Stimulated activated CD4-positive, alpha-beta T cell treated with anti-CD3 and anti-CD28 coated beads, Interleukin-12 subunit alpha, Interleukin-12 subunit beta, amount 100 ng/mL, for 48 hours (primary cell): ENCODE measurements around the gene LSM3.
A peak's percentile ranks its signal among the peaks of the same experiment; 100 is the strongest.

Experiments used
- DNase-seq, 3 donors: peaks; one replicate each; pipeline ENCODE4 v3.0.0-alpha.2; 2020; ENCODE audit warnings: low read depth in 2 of 3, low spot score in 1 of 3

The LSM3 gene

DNA sequence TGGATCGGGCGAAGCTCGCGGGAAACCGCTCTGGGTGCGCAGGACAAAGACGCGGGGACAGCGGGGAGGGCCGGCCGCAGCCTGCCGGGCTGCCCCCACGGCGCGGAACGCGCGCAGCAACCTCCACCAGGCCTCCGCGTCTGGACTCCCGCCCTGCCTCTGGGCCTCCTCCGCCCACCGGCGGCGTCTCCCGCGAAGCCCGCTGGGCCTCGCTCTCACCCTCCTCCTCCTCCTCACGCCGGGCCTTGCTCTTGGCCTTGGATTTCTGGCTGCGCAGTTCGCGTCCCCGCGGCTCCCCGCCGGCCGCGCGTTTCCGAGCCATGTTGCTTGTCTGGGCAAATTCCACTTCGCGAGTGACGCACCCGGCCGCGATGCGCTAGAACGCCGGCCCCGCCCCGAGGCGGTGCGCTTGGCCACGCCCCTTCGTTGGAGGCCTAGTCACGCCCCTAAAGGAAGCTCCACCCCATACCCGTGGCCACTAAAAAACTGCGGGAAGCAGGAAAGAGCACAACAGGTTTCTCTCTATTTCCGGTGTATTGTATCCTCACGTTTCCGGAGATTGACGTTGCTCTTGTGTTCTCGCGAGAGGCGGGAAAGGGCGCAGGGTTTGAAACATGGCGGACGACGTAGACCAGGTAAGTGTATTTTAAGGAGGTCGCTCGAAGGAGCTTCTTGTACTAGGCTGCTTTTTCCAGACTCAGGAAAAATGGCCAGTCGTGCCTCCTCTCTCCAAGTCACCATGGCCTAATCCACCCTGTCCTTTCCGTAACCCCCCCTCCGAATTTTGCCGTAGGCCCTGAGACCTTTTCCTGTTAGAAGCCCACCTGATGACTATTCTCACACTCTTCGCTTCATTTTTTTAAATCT is at the start of gene LSM3, which contains the start of gene XPC:
LSM3 (plus strand) TSS at position 571 of the 867 bp plus-strand sequence; CDS start at position 615, 44 bp downstream.
XPC (minus strand) TSS at position 355 of the 867 bp plus-strand sequence; CDS start at position 322, 33 bp downstream.
- DNase-seq, result peak; percentile 94 to 97 (median 94)

DNA sequence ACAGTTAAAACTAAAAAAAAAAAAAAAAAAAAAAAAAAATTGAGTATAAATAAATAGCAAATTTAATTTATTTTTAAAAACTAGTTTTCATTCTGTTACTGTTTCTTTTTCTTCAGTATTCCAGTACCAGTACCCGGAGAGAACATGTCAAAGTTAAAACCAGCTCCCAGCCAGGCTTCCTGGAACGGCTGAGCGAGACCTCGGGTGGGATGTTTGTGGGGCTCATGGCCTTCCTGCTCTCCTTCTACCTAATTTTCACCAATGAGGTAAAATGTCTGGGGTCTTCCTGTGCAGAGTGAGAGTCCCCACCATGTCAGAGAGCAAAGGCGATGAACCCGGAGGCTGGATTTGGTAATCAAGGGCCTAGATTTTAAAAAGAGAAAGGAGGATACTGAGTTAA is 49.3 kb upstream of the LSM3 start:
- DNase-seq, result no peak

DNA sequence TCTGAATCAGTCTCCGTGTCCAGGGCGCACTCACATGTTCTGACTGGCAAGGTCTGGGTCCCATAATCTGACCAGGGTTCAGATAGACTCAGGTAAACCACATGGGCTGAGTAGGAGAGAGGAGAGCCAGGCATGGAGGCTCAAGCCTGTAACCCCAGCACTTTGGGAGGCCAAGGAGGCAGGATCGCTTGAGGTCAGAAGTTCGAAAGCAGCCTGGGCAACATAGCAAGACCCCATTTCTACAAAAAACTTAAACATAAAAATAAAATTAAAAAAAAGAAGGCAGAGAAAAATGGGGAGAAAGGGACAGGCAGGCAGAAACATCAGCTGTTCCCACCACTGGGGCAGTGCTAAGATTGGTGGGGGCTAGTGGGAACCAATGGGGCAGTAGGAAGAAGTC is 48.4 kb upstream of the LSM3 start:
- no peak for DNase-seq

DNA sequence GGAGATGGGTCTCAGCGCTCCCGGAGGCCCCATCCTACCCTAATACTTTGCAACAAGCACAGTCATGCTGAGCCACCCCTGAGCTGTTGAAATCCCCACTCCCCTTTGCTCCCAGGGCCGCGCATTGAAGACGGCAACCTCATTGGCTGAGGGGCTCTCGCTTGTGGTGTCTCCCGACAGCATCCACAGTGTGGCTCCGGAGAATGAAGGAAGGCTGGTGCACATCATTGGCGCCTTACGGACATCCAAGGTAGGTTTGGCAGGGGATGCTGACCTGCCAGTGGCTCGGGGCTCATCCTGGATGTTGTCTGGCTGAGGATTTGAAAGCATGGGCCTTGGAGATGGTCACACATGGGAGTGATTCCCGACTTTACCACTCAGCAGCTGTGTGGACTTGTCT is 47.9 kb upstream of the LSM3 start:
- DNase-seq, result no peak

DNA sequence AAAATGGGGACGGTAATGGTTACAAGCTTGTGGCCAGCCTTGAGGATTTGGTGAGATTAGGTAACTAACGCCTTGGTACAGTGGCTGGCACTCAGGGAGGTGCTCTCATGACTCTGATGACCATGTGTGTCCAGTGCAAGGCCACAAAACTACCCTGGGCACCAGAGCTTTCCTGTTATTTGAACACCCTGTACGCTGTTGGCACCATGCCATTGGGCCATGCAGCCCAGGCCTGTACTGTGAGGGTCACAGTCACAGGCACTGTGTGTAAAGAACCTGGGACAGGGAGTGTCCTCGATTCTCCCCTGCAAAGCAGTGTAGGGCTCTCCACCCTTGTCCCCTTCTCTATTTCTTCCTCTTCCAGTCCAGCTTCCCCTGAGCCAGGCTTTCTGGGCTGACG is 47.5 kb upstream of the LSM3 start:
- no peak for DNase-seq

DNA sequence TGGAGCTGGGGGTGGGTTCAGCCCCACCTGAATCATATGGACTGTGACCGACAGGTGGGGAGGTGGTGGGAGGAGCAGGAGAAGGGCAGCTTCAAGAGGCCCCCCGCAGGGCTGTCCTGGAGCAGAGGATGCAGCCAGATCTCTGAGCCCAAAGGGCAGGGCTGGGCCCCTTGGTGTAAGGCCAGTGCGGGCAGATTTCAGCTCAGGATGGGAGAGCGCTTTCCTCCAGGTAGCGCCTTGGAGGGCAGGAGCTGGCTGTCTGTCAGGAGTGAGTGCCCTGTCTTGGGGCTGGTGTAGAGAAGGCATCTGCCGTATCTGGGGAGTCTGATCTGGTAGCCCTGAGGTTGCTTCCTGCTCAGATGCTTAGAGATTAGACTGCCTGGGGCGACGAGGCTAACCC is 46.5 kb upstream of the LSM3 start:
- DNase-seq, result no peak

DNA sequence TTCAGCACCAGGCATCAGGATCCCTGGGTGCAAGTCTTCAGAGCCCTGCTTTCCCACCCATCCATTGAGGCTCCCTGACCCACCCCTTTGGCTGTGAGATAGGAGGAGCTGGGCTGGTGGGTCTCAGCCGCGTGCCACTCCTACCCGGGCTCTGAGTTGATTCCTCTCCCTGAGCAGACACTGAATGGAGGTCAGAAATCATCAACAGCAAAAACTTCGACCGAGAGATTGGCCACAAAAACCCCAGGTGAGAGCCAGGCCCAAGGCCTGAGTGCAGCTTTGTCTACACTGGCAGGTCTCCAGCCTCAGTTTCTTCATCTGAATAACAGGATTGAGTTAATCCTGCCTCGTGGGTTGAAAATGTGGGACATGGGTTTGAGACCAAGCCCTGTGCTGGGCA is 45.9 kb upstream of the LSM3 start:
- DNase-seq, result no peak

DNA sequence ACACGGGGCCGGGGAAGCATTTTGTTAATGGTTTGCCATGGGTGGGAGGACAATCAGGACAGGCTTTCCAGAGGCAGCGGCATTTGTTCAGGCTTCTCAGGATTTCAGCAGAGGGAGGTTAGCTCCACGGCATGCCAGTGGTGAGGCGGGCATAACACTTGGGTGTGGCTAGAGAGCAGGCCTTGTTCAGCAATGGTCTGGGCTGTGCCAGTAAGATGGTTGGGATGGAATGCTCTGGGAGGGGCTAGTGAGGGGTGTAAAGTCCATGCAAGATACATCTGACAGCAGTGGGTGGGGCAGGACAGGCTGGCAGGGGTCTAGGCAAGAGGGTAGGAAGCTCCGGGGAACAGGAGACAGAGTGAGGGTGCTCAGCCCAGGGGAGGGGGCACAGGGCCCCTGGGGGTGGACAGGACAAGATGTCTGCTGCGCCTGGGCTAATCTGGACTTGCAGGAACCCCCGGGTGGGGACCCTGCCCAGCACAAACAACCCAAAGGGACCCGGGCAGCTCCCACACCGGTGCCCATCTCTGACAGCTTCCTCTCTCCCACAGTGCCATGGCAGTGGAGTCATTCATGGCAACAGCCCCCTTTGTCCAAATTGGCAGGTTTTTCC is 45.3 kb upstream of the LSM3 start:
- no peak for DNase-seq

DNA sequence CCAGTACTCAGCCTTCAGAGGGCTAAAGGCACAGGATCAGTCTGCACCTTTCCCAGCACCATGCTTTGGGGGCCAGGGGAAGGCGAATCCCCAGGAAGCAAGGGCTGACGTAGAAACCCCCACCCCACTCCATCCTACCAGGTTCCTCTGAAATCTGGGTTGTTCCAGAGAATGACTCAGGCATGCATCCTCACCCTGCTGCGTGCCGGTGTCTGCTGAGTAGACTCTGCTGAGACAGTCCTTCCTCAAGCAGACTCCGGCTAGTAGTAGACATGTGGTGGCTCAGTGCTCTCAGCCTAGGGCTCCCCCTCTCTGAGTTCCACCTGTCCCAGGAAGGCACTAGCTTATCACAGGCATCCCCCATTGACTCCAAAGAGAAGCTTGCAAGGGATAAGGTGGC is 44.7 kb upstream of the LSM3 start:
- DNase-seq, result no peak

DNA sequence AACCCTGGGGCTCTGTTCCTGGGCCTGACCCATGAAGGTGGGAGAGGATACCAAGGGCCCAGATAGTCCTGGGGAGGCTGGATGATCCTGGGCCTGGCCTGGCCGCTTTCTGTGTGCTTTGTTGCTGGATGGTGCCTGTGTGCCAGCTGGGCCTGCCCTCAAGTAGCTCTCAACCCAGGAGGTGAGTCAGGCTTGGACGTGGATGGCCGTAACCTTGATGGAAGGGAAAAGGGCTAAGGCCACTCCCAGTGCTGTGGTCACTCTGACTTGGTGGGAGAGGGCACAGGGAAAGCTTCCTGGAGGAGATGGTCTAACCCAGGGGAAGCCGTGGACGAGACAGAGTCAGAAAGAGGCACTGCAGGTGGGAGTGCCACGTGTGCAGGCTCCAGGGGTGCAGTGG is 44.3 kb upstream of the LSM3 start:
- DNase-seq, result no peak

DNA sequence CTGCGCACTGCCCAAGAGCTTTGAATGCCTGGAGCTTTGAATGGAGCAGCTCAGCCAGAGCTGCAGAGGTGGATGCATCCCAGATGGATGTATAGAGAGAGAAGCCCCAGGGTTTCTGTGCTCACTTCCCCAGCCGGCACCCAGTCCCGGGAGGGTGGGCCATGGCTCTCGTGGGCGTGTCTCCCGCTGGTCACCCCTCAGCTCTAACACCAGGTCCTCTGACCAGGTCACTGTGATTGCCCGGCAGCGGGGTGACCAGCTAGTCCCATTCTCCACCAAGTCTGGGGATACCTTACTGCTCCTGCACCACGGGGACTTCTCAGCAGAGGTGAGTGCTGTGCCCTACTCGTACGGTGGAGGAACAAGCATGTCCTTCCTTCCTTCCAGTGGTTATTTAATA is 43.0 kb upstream of the LSM3 start:
- no peak for DNase-seq

DNA sequence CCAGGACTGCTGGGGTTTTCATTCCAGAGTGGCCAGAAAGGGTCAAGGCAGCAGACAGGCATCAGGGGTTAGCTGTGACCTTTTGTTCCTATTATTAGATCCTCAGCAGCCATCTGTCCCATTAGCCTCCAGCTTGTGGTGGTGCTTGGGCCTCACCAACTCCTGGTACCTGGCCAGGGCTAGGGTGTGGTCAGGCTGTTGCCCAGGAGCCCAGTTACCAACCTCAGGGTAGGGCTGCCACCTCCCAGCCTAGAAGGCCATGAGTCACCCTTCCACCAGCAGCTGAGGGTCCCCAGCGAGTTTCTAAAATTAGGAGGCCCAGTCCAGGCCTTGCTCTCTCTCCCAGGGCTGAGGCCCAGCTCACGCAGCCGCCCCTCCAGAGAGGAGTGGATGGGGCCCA is 41.6 kb upstream of the LSM3 start:
- DNase-seq, result no peak

DNA sequence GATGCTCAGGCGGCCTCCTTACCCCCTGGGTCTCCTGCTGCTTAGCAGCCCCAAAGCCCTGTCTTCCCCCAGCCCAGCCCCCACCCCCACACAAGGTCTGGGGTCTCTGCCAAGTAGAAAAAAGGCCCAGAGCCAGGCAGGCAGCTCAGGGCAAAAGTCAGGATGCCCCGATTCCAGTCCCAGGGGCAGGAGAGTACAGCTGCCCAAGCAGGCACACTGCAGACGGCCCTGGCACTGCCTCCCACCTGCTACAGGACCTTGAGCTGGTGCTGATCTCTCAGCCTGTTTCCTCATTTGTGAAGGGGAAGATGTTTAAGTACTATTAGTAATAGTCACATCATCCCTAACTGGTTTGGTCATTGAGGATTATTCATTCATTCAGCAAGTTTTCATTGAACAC is 41.2 kb upstream of the LSM3 start:
- no peak for DNase-seq

DNA sequence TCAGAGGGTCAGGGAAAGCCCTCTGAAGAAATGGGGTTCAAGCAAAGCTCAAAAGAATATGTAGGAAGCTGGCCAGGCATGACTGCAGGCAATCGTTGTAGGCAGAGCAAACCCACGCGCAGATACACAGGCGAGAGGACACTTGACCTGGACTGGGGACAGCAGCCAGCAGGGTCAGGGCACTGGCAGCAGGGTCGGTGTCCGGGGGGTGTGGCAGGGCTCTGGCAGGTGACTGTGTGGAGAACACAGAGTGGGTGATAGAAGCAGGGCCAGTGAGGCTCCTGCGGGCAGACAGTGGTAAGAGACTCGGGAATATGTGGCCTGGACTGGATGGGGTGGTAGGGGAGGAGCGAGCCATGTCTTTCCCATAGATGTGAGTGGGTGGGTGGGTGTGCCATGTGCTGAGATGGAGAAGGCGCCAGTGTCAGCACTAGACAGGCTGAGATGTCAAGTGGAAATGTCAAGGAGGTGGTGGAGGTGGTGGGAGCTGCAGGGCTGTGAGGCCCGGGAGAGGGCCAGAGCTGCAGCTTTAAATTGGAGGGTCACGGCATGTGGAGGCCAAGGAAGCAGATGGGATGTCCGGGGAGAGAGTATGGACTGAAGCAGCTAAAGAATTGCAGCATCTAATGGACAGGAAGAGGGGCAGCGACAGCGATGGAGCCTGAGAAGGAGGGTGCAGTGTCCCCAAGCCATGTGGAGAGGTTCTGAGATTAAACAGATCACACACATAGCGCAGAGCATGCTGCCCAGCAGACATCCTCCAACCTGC is 40.3 kb upstream of the LSM3 start:
- no peak for DNase-seq

DNA sequence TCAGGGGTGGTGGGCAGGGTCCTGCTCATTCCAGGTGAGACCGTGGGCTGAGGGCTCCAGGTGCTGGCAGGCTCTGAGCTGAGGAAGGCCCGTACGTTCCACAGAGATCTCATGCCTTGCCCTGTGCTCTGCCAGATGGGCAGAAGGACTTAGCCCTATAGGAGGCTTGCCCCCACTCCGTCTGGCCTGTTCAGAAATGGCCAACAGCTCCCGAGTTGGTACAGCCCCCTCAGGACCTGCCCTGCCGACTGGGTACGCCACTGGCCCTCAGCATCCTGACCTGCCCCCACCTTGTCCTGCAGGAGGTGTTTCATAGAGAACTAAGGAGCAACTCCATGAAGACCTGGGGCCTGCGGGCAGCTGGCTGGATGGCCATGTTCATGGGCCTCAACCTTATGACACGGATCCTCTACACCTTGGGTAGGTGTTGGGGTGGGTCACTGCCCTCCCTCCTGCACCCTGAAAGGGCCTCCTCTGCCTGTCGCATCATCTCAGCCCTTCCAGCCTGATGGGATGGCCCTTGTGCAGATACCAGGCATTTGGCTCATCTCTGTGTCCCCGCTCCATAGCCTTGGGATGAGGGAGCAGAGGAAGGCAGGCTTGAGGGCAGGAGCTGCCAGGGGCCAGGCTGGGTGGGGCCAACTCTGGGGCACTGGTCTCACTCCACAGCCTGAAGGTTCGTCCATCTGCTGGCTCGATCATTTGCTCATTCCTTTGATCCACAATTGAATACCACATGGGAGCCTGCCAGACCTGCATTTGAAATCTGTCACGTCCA is 39.5 kb upstream of the LSM3 start:
- no peak for DNase-seq

DNA sequence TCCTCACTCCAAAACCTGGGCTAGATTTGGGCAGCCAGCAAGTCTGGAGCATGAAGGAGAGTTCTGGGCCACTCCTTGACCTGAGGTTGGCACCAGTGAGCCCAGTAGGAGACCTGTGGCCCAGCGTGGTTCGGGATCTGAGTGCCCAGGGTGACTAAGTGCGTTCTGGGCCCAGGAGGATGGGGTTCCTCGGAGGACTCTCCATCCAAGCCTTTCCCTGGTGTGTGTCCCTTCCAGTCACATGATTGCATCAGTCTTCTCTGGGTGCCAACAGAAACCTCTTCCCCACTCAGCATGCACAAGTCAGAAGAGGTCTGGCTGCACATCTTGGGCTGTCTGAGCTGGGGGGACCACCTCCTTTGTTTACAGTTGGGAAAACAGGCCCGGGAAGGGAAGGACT is 38.8 kb upstream of the LSM3 start:
- DNase-seq, result no peak

DNA sequence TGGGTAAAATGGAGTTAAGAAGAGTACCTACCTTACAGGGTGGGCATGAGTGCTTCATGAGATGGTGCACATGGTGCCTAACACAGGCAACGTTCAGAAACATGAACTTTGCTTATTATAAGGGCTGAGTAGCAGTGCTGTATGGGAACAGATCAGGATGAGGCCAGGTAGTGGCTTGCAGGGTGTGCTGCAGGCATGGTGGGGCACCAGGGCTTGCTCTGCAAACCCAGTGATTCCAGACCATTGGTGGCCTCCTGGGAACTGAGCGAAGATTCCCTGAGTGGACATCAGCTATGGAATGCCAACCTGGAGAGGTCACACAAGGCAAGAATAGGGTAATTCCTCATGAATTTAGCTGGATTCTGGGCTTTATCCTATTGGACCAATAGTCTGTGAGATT is 37.9 kb upstream of the LSM3 start:
- no peak for DNase-seq

DNA sequence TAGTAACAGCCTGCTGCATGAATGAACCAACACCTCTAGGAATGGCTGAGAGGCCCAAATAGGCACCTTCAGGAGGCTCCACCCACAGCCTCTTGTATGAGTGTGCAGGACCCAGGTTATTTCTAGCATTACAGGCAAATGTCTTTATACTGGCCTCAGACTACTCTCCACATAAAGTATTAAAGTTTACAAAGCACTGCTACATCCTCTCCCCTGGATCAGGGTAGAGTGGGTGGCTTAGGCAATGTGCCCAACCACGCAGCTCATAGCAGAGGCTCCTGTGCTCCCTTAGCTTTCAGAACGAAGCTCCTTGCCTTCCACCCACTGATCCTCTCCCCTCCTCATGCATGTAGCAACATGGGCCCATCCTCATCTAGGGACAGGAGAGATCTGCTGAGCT is 37.5 kb upstream of the LSM3 start:
- no peak for DNase-seq

DNA sequence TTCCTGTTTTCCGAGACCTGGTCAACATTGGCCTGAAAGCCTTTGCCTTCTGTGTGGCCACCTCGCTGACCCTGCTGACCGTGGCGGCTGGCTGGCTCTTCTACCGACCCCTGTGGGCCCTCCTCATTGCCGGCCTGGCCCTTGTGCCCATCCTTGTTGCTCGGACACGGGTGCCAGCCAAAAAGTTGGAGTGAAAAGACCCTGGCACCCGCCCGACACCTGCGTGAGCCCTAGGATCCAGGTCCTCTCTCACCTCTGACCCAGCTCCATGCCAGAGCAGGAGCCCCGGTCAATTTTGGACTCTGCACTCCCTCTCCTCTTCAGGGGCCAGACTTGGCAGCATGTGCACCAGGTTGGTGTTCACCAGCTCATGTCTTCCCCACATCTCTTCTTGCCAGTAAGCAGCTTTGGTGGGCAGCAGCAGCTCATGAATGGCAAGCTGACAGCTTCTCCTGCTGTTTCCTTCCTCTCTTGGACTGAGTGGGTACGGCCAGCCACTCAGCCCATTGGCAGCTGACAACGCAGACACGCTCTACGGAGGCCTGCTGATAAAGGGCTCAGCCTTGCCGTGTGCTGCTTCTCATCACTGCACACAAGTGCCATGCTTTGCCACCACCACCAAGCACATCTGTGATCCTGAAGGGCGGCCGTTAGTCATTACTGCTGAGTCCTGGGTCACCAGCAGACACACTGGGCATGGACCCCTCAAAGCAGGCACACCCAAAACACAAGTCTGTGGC is 36.8 kb upstream of the LSM3 start:
- DNase-seq, result no peak

DNA sequence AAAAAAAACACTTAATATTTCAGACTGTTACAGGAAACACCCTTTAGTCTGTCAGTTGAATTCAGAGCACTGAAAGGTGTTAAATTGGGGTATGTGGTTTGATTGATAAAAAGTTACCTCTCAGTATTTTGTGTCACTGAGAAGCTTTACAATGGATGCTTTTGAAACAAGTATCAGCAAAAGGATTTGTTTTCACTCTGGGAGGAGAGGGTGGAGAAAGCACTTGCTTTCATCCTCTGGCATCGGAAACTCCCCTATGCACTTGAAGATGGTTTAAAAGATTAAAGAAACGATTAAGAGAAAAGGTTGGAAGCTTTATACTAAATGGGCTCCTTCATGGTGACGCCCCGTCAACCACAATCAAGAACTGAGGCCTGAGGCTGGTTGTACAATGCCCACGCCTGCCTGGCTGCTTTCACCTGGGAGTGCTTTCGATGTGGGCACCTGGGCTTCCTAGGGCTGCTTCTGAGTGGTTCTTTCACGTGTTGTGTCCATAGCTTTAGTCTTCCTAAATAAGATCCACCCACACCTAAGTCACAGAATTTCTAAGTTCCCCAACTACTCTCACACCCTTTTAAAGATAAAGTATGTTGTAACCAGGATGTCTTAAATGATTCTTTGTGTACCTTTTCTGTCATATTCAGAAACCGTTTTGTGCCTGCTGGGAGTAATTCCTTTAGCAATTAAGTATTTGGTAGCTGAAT is 35.9 kb upstream of the LSM3 start:
- peak in 1 of 3 donors; percentile 40 for DNase-seq
